CD4-positive, alpha-beta T cell treated with Interleukin-2 at 100 ng/mL for 4 hours (primary cell): ENCODE measurements around the gene RGMA.
"Not testable (repeated sequence)": the region's sequence is repeated elsewhere in the genome, so short reads cannot be mapped to it uniquely, and the experiment has no call there.

Experiments
- DNase-seq: peaks from one replicate; pipeline ENCODE4 v3.0.0-alpha.2; 2020; ENCODE audit warnings: low spot score

The RGMA gene

DNA sequence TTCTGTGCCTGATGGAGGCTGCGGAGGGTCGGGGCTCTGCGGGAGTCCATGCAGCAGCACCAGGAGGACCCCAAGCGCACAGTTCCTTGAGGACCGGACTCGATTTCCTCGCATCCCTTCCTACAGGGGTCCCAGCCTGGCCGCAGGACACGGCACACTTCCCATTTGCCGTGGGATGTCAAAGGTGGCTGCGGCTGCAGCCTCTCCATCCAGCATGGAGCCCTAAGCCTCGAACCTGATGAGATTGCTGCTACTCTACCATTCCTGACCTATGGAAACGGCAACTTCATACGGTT is 40.6 kb downstream of the RGMA start:
- no peak for DNase-seq

DNA sequence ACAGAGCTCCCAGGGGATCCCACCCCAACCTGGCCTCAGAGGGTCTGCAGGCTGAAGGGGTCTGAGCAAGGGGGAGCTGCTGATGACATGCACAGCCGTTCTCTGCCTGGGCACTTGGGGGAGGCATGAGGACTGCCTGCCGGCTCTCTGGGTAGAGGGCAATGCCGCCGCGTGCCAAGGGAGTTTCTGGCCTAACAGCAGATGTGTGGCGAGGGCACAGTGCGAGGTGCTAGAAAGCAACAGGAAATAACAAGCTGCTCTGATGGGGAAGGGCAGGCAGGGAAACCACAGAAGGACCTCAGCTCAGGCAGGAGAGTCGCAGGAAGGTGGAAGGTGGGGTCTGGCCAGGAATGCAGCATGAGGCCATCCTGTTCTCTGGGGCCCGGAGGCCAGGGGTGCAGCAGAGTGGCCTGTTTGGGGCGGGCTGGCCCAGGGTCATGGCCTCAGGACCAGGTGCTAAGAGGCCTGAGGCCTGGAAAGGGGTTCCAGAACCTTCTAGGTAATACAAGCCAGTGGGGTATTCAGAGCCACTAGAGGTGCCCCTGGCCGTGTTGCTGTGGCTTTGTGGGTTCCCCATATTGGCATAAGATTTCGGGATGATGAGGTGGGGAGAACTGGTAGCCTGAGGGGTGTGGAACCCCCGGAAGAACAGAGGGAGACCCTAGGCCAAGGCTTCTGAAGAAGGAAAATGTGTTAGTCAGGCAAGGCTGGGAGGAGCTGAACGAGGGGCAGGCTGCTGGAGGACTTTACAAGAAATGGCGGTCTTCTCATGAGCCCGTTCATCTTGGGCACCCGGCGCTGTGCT is 41.2 kb downstream of the RGMA start:
- peak; percentile 50 for DNase-seq

DNA sequence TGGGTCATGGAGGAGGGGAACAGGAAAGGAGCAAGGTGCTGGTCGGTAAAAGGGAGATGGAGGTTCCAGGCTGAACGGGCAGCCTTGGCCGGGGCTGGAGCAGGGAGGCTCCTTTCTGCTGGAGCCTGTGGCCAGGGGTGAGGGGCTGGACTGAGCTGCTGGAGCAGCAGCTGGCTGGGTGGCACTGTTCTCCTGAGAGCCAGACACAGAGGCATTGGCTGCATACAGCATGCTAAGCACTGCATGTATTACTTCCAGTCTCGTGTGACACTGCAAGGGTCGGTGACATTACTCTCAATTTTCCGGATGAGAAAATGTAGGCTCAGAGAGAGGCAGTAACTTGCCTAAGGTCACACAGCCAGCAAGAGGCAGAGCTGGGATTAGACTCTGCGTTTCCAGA is 42.3 kb downstream of the RGMA start:
- DNase-seq = no peak

DNA sequence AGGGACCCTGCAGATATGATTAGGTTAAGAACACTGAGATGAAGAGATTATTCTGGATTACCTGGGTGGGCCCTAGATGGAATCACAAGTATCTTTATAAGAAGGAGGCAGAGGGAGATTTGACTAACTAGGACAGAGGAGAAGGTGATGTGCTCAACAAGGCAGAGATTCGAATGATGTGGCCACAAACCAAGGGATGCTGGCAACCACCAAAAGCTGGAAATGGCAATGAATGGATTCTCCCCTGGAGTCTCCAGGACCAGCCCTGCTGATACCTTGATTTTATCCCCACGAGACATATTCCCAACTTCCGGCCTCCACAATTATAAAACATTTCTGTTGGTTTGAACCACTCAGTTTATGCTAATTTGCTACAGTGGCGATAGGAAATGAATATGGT is 42.9 kb downstream of the RGMA start:
- DNase-seq = no peak

DNA sequence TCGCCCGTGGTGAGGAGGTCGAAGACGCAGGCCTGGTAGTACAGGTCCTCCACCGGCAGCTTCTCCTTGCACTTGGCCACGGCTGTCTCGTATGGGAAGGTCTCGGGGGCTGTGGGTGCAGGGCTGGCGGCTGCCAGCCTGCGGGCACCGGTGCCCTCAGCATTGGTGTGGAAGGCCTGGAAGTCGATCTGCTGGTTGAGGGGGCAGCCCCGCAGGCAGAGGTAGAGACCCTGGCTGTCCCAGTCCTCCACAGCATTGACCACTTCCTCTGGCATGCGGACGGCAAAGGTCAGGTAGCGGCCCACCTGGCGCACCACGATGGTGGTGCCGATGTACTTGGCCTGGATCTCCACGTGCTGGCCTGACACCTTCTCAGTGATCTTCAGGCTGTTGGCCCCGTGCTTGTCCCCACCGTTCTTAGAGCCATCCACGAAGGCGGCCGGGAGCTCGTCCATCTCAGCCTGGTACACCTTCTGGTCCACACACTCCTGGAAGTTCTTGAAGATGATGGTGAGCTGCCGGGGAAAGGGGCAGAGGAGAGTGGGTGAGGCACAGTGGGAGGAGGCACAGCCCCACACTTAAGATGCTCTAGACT is 43.7 kb downstream of the RGMA start:
- DNase-seq = no peak

DNA sequence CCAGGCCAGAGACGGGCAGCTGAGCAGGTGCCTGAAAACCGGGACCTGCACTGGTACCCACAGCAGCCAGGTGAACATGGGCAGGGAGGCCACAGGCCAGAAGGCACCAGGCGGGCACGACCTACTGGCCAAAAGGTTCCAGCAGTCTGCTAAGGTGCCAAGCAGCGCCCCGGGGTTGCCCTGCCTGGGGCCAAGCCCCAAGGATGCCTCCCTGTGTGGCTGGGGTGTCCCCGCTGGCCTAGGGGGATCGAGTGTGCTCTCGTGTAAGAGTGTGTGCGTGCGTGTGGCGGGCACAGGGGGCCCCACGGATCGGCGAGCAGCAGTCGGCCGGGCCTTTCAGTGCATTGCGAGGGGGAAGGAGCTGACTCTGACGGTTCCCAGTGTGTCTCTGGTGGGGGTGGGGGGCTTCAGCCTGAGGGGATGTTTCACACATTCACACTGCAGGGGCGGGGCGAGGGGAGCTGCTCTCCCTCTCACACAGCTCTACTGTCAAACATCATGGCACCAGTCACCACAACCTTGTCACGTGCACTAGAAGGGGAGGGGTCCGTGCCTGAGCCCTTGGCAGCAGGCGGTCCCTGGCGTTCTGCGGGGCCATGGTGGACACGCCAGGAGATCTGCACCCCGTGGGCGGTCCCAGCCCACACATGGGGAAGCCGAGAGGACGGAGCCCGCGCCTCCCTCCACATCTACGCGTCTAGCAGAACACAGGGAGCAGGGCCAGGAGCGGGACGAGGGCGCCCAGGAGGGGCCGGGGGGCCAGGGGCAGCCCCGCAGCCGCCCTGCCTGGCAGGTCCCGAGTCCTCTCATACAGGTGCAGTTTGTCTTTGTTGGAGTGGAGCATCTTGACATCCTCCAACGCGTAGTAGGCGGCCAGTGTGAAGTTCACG is 44.5 kb downstream of the RGMA start:
- DNase-seq = no peak

DNA sequence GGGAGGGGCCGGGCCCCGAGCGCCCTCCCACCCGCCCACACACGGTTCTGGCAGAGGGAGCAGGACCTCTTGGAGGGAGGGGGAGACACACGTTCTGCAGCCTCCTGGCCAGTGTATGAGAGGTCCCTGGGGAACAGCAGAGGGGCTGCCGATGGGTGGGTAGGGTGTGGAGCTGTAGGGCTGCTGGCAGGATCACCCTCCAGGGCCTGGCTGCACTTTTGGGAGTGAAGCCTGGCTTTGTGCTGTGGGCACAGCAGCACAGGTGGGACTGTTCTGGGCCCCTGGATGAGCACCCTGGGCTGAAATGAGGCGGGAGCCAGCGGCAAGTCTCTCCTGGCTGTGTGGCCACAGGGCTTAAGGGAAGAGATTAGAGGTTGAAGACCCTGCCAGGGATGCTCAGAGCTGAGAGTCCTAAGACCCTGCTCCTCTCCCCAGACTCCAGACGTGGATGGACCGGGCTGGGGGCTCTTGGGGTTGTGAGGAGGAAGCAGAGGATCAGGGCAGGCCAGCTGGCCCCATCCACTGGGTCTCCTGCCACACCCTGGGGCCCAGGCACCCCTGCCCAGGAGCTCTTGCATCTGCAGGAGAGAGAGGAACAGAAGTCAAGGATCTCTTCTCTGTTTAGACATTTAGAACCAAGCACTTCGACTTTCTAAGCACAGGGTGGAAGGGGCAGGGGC is 45.2 kb downstream of the RGMA start:
- no peak for DNase-seq

DNA sequence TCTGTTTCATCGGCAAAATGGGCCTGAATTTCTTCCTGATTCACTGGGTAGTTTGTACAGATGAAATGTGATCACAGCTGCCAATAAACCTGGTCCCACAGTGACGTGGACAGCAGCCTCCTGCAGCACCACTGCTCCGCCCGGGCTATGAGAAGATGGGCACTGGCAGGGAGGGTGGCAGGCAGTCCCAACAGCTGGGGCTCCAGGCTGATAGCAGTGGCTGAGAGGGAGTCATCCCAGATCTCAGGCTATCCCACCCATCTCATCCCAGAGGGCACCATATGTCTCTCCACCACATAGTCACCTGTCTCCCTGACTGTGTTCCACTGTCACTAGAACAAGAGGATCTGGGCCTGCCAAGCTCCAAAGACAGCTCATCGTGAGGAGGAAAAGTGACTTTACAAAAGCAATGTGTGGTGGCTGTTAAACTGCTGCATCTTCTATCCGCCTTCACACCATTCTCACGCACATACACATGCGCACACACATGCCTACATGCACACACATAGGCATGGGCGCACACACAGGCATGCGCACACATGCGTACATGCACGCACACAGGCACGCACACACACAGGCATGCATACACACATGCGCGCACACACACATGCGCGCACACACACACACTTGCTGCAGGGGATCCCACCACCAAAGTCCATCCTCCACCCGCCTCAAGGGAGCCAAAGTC is 46.2 kb downstream of the RGMA start:
- no peak for DNase-seq

DNA sequence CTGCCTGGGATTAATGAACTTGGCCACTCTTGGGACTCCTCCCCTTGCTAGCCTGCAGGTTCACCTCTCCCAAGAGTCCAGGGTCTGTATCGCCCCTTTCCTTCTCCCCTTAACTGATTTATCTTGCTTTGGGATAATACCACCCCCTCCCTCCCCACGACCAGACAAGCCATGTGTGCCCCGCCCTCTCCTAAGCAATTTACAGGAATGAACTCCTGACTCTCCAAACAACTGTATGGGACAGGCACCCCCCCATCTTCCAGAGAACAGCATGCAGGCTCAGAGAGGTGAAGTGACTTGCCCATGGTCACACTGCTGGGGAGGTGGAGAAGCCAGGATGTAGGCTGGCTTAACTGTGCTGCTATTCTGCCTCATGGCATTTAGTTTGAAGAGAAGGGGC is 46.8 kb downstream of the RGMA start:
- DNase-seq = no peak

DNA sequence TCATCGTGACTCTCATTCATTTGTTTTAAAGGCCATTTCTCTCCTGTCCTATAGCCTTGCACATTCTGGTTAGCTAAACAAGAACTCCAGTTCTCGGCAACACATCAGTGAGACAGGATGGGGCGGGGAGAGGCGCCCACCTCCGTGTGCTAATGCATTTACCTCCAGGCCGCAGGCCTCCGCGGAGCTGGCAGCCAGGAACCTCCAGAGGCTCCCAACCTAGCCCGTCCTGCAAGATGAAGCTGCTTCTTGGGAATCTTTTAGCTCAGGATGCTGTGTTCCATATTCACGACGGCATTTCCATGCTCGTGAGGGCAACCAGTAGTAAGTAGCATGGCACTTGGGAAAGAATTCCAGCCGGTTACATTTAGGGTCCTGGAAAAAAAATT is 47.9 kb downstream of the RGMA start:
- DNase-seq = no peak

DNA sequence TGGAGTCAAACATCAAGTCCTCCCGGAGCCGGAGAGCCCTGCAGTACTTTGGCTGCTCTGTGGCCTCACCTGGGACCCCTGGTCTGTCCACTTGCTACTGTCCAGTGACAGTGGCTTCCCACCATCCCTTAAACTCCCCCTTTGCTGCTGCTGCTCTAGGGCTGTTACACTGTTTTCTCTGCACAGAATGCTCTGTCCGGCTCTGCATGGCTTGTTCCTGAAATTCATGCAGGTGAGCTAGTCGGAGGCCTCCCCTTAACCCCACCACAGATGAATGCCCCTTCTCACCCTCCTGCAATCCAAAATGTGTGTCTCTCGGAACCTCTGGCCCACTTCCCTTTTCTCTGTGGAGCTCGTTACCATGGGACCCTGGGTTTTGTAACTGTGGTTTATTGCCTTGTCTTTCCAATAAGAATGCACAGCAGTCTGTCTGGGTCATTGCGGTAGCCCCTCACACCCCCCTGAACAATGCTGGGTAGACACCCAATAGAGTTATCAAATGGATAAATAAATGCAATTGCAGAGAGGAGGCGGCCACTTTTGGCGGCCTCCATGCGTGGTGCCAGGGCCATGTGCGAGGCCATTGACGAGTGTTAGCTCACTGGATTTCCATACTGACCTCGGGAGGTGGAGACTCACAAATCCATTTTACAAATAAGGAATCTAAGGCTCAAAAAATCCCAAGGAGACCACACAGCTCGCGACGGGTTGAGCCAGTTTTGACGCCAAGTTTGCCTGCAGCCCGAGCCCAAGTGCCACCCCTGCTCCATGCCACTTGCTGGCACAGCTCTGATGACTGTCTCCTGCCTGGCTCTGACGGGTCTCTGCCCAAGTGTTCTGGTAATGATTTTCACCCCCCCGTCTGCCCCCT is 48.5 kb downstream of the RGMA start:
- DNase-seq = no peak

DNA sequence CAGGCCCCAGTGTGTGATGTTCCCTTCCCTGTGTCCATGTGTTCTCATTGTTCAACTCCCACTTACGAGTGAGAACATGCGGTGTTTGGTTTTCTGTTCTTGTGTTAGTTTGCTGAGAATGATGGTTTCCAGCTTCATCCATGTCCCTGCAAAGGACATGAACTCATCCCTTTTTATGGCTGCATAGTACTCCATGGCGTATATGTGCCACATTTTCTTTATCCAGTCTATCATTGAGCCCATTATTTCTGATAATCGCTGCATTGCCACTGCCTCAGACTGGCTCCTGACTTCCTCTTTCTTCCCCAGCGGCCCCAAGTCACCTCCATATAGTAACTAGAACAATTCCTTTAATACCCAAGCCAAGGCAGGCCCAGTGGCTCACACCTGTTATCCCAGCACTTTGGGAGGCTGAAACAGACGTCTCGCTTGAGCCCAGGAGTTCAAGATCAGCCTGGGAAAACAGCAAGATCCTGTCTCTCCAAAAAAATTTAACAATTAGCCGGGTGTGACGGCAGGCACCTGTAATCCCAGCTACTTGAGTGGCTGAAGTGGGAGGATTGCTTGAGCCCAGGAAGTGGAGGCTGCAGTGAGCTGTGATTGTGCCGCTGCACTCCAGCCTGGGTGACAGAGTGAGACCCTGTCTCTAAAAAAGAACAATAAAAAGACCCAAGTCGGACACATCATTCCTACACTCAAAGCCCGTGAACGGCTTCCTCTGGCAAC is 49.3 kb downstream of the RGMA start:
- DNase-seq = not testable (repeated sequence)

DNA sequence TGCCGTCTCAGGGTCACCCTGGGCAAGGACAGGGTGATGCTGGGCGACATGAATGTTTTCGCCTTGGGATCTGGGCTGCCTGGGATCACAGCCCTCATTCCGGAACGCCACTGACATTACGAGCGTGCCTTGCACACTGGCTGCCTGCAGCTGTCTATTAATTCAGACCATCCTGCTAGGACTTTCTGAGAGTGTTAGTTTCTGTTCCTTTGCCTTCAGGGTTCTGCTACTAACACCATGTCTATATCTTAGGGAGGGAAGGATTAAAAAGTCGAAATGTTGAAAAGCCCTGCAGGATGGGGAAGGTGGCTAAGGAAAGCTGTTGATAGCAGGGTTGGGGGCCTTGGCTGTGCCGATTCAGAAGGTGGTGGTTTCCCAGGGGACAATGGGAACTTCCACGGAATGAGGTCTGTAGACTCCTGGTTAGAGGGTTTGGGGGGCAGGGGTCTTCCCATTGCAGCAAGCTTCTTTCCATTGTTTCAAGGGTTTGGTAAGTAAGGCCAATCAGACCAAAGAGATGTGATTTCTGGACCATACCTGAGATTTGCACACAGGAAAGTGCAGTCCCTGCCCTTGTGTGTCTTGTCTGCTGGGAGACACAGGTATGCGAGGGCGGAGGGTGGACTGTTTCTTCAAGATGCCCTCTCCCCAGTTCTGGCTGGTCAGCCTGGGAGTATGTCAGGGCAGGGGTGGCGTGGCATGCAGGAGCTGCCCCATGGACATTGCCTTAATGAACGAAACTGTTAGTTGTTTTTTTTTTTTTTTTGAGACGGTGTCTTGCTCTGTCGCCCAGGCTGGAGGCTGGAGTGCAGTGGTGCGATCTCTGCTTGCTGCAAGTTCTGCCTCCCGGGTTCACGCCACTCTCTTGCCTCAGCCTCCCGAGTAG is 50.9 kb downstream of the RGMA start:
- DNase-seq = no peak

DNA sequence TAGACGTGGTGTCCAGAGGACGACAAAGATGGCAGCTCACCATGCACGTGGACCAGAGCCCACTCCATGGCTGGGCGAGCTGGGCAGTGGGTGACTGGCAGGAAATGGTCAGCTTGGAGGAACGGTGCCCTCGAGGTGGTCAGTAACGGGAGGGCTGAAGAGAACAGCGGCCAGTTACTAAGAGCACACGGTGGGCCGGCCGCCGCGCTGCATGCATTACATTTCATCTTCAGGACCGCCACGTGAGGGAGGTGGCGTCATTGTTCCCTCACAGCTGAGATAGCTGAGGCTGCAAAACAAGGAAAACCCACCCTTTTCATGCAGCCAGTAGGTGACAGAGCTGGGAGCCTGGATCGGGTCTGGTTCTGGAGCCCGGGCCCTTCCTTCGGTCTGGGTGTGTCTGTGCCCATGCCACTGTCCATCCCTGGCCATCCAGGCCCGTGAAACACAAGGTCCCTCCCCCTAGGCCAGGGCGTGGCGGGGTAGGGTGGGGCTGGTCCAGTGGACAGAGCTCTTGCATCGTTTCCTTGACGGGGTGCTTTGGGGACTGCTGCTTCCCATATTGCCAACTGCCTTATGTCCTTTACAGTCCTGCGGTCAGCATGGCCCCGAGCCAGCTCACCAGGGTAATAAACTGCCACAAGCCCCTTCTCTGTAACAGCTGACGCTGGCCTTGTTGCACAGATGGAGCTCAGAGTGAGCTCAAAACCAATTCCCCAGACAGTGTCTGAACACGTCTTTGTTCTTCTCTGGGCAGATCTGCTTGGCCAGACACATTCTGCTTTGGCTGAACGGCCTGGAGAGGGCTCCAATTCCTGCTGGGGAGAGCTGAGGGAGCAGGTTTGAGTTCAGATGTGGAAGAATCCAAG is 51.8 kb downstream of the RGMA start:
- no peak for DNase-seq

DNA sequence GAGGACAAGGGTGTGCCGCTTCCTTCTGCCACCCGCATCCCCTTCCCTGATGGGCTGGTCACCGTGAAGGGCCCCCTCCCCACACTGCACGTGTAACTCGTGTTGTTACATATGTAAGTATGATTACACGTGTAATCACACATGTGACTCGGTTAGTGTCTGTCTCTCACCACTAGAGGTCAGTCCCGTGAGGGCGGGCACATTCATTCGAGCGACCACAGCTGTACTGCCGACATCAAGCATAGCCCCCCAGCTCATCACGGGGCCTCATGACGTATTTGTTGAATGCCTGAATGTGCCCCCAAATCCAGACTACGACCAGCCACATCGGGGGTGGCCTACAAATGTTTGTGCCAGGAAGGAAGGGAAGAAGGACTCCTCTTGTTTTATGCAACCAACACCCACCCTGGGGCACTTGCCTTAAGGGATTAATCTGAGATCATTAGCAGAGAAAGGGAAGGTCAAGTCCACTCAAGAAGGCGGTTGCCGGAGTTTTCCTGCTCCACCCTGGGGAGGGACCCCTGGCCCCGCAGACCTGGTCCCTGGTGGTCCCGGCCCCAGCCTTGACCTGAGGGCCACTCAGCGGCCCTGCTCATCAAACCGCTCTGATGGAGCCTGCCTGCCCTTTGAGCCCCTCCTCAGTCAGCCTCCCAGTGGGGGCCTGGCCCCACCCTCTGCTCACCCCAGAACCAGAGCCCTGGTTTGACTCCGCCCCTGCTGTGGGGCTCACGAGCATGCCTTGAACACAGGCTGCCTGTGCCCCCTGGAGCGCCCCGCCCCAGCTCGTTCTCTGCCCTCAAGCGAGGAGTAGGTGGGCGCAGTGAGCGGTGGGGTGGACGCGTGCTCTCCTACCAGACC is 52.8 kb downstream of the RGMA start:
- peak; percentile 52 for DNase-seq

DNA sequence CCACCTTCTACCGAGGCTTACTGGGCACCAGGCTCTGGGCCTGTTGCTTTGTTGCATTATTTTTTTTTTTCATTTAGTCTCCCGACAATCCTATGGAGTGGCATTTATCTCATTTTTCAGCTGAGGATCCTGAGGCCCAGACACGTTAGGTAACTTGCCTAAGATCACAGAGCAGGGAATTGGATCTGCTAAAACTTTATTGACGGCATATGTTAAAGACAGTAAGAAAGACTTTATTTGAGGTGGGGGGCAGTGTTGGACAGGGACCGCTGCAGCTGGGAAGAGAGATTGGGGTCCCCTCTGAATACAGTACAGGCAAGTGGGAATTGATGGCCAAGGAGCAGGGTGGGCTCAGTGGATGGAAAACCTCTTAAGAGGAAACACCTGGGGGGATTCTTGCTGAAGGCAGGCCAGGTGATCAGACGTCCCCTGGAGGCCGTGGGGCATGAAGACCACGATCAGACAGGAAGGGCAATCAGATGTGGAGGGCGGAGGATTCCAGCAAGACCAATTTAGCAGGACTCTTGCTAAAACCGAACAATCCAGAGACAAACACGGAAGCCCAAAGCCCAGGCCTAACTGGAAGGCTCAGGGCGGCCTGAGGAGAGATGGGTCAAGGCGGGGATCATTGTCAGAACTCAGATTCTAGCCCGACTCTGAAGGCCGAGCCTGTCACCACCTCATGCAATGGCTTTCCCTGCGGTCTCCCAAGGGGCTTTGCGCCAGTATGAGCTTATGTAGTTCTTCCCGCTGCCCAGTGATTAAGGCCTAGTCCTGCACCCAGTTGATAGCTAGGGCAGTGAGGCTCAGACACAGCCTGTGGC is 53.7 kb downstream of the RGMA start:
- no peak for DNase-seq
